A549 (cell line): ENCODE data around the gene LSS. TPM values are rescaled to one million over a fixed set of nuclear protein-coding genes. Genes with fewer than 3 reads are reported as not detected.

Experiments used
- ATAC-seq, 2 experiments: fragments of 200-7000 bp in 1 of 2; fragments of >200 bp in 1 of 2; cut with Nextera tagmentation in 1 of 2; cut with Tn5 transposase in 1 of 2; 3 replicates each; pipeline versions ENCODE4 v1.8.0 to v1.9.1; 2018 to 2020; ENCODE audit warnings: mild to moderate bottlenecking in 1 of 2, moderate library complexity in 1 of 2
- CTCF ChIA-PET: fragments of 300-600 bp; sonication (Branson Sonifier 250); formaldehyde crosslinking; extraction: SDS; loops from one replicate; lab custom pipeline; 2021; ENCODE audit warnings: antibody characterized with exemption, inconsistent platforms; lab: Yijun Ruan, JAX
- POLR2A ChIA-PET: fragments of 350-600 bp; formaldehyde crosslinking; extraction: SDS; loops from one replicate; lab custom pipeline; 2021; ENCODE audit warnings: antibody characterized with exemption, inconsistent platforms; lab: Yijun Ruan, JAX
- DNase-seq, 2 experiments: peaks; one replicate each; pipeline versions ENCODE4 v3.0.0 to v3.0.0-alpha.2; 2011 to 2016; ENCODE audit warnings: low read depth in 1 of 2, low spot score in 1 of 2
- FAIRE-seq: peaks from 2 replicates; lab custom pipeline; 2011; peaks lifted over from hg19 to GRCh38; lab: Jason Lieb, UNC
- H3K27ac ChIP-seq, 2 experiments: fragments of >200 bp; sonication (Bioruptor Twin); formaldehyde crosslinking; 3 replicates each; pipeline ENCODE4 v1.5.1; 2016 to 2017
- H3K4me1 ChIP-seq: fragments of >200 bp; sonication (Bioruptor Twin); formaldehyde crosslinking; 3 replicates; pipeline ENCODE4 v1.6.1; 2016
- H3K4me2 ChIP-seq: fragments of >200 bp; sonication (Bioruptor Twin); formaldehyde crosslinking; 3 replicates; pipeline ENCODE4 v1.6.1; 2016
- H3K4me3 ChIP-seq: fragments of >200 bp; sonication (Bioruptor Twin); formaldehyde crosslinking; 3 replicates; pipeline ENCODE4 v1.5.1; 2016
- H3K9me3 ChIP-seq: fragments of >200 bp; sonication (Bioruptor Twin); formaldehyde crosslinking; 3 replicates; pipeline ENCODE4 v1.6.1; 2016
- CBX2 ChIP-seq: fragments of 200-600 bp; sonication (generic); IDR thresholded peaks from 2 replicates; pipeline ENCODE4 v1.6.1; 2016; ENCODE audit warnings: low read depth, mild to moderate bottlenecking, borderline replicate concordance
- E2F6 ChIP-seq: IDR thresholded peaks from 2 replicates; pipeline ENCODE4 v1.6.1; 2012; ENCODE audit warnings: low read depth, borderline replicate concordance
- ESRRA ChIP-seq: fragments of 150-350 bp; IDR thresholded peaks from 2 replicates; pipeline ENCODE4 v1.6.1; 2014; ENCODE audit warnings: mild to moderate bottlenecking, low read length, borderline replicate concordance
- FOSB ChIP-seq: fragments of 250-450 bp; sonication (Bioruptor Pico); IDR thresholded peaks from 2 replicates; pipeline ENCODE4 v1.5.0; 2020; ENCODE audit warnings: mild to moderate bottlenecking, moderate library complexity
- FOSL2 ChIP-seq, 2 experiments: fragments of 450-650 bp in 1 of 2; fragments of >200 bp in 1 of 2; sonication (Bioruptor Twin) in 1 of 2; formaldehyde crosslinking; IDR thresholded peaks; 2 replicates each; pipeline versions ENCODE4 v1.5.0 to v1.6.1; 2016 to 2020; ENCODE audit warnings: mild to moderate bottlenecking in 1 of 2, moderate library complexity in 1 of 2
- HOXA7 ChIP-seq: fragments of 250-450 bp; sonication (Bioruptor Pico); IDR thresholded peaks from 2 replicates; pipeline ENCODE4 v1.5.0; 2020; ENCODE audit warnings: mild to moderate bottlenecking, moderate library complexity
- JUNB ChIP-seq: fragments of >200 bp; sonication (Bioruptor Twin); formaldehyde crosslinking; IDR thresholded peaks from 2 replicates; pipeline ENCODE4 v1.6.1; 2016
- KDM5A ChIP-seq: fragments of 200-600 bp; sonication (generic); IDR thresholded peaks from 2 replicates; pipeline ENCODE4 v1.6.1; 2016; ENCODE audit warnings: antibody characterized with exemption, mild to moderate bottlenecking
- NPAS2 ChIP-seq: fragments of 250-450 bp; sonication (Bioruptor Pico); IDR thresholded peaks from 2 replicates; pipeline ENCODE4 v1.8.0; 2022; ENCODE audit warnings: mild to moderate bottlenecking, moderate library complexity, borderline replicate concordance
- NR3C1 ChIP-seq: fragments of >200 bp; sonication (Bioruptor Twin); formaldehyde crosslinking; IDR thresholded peaks from 3 replicates; pipeline ENCODE4 v1.6.1; 2017
- PHF8 ChIP-seq: fragments of 200-600 bp; sonication (generic); IDR thresholded peaks from 2 replicates; pipeline ENCODE4 v1.6.1; 2016; ENCODE audit warnings: low read depth, mild to moderate bottlenecking, antibody characterized with exemption, moderate library complexity, borderline replicate concordance
- RARB ChIP-seq: fragments of 250-450 bp; sonication (Bioruptor Pico); IDR thresholded peaks from 2 replicates; pipeline ENCODE4 v1.8.0; 2021; ENCODE audit warnings: mild to moderate bottlenecking, moderate library complexity
- SMC3 ChIP-seq: fragments of >200 bp; sonication (Bioruptor Twin); formaldehyde crosslinking; IDR thresholded peaks from 3 replicates; pipeline ENCODE4 v1.6.1; 2018; ENCODE audit warnings: inconsistent platforms
- SREBF2 ChIP-seq: fragments of 450-650 bp; IDR thresholded peaks from 2 replicates; pipeline ENCODE4 v1.6.1; 2014; ENCODE audit warnings: mild to moderate bottlenecking, moderate library complexity
- ZC3H11A ChIP-seq: fragments of 450-650 bp; IDR thresholded peaks from 2 replicates; pipeline ENCODE4 v1.6.1; 2014; ENCODE audit warnings: antibody characterized with exemption, mild to moderate bottlenecking
- ZSCAN20 ChIP-seq: fragments of 250-450 bp; sonication (Bioruptor Pico); IDR thresholded peaks from 2 replicates; pipeline ENCODE4 v1.8.0; 2022; ENCODE audit warnings: mild to moderate bottlenecking, moderate library complexity
- WGBS: methylation state at CpG from one replicate; pipeline ENCODE4 v1.1.6; 2017; ENCODE audit errors: missing lambda C conversion rate; 5-methylcytosine and 5-hydroxymethylcytosine counted together
- polyA plus RNA-seq, 4 experiments: library from polyadenylated mRNA; depleted of rRNA in 3 of 4; stranded (reverse); fragments of >200 nt; fragmentation: RNase III in 1 of 4; extraction: RNeasy Plus Mini Kit Qiagen cat#74134 plus additional on column Dnase treatment in 1 of 4; gene quantifications; 2 replicates in 3 of 4; 3 replicates in 1 of 4; pipeline ENCODE4 v1.2.3, GENCODE V29; 2011 to 2017
- TF ChIP-seq, protein P1 (sequence below): fragments of 250-450 bp; sonication (Bioruptor Pico); IDR thresholded peaks from 2 replicates; pipeline ENCODE4 v1.5.0; 2021; ENCODE audit warnings: mild to moderate bottlenecking, moderate library complexity, borderline replicate concordance
- TF ChIP-seq, protein P2 (sequence below): fragments of 200-600 bp; sonication (generic); IDR thresholded peaks from 2 replicates; pipeline ENCODE4 v1.6.1; 2016; ENCODE audit warnings: antibody characterized with exemption, mild to moderate bottlenecking, moderate library complexity
- TF ChIP-seq, protein P3 (sequence below): fragments of >200 bp; sonication (Bioruptor Twin); formaldehyde crosslinking; IDR thresholded peaks from 3 replicates; pipeline ENCODE4 v1.5.1; 2016

LSS gene
- polyA plus RNA-seq, 2 of the 4 experiments (the other 2 are of a cell fraction) = 9.5 to 22.0 TPM

GRCh38 chr21:46187261-46187660, 41.3 kb downstream of the LSS start:
- no peak overlapping the region for H3K4me2 ChIP-seq
- ATAC-seq (no peak), DNase-seq (no peak), FAIRE-seq (no peak)
- H3K4me1 ChIP-seq = peaks cover 11% of the 10 kb centered on the region
- 89% methylated on average over 8 of the region's 8 CpGs for WGBS
- no peak for TF ChIP-seq SREBF2
- no peak for TF ChIP-seq FOSL2 (IDR thresholded peaks at IDR 0.05)
- no peak for TF ChIP-seq FOSL2 (CRISPR knock-in tag; IDR thresholded peaks at IDR 0.05)
- no peak for TF ChIP-seq KDM5A
- TF ChIP-seq SMC3 = no peak
- TF ChIP-seq ZC3H11A = no peak
- TF ChIP-seq, protein P1, sequence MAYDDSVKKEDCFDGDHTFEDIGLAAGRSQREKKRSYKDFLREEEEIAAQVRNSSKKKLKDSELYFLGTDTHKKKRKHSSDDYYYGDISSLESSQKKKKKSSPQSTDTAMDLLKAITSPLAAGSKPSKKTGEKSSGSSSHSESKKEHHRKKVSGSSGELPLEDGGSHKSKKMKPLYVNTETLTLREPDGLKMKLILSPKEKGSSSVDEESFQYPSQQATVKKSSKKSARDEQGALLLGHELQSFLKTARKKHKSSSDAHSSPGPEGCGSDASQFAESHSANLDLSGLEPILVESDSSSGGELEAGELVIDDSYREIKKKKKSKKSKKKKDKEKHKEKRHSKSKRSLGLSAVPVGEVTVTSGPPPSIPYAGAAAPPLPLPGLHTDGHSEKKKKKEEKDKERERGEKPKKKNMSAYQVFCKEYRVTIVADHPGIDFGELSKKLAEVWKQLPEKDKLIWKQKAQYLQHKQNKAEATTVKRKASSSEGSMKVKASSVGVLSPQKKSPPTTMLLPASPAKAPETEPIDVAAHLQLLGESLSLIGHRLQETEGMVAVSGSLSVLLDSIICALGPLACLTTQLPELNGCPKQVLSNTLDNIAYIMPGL = no peak
- TF ChIP-seq FOSB (CRISPR knock-in tag) = no peak
- TF ChIP-seq NR3C1 = no peak
- POLR2A ChIA-PET = no interaction called here
- no peaks in the 10 kb centered on the region for H3K9me3 ChIP-seq
- no peak overlapping the region for H3K4me3 ChIP-seq
- CTCF ChIA-PET = no interaction called here
- H3K27ac ChIP-seq = no peak overlapping the region; a peak in 1 of 6 replicates

DNA sequence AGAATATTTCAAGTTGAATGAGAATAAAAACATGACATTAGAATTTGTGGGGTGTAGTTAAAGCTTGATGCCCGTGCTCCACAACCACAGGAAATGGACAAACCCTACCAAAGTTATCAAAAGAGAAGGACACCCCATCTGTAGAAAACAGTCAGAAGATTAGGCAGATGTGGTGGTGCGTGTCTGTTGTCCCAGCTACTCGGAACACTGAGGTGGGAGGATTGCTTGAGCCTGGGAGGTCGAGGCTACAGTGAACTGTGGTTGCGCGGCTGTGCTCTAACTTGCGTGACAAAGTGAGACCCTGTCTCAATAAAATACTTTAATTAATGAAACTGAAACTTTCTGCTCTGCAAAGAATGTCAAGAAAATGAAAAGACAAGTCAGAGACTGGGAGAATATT, 42.9 kb downstream of the LSS start:
- TF ChIP-seq CBX2 (no peak), SREBF2 (no peak), HOXA7 (CRISPR knock-in tag) (no peak), E2F6 (no peak), JUNB (no peak), RARB (CRISPR knock-in tag) (no peak)
- TF ChIP-seq, protein P2, sequence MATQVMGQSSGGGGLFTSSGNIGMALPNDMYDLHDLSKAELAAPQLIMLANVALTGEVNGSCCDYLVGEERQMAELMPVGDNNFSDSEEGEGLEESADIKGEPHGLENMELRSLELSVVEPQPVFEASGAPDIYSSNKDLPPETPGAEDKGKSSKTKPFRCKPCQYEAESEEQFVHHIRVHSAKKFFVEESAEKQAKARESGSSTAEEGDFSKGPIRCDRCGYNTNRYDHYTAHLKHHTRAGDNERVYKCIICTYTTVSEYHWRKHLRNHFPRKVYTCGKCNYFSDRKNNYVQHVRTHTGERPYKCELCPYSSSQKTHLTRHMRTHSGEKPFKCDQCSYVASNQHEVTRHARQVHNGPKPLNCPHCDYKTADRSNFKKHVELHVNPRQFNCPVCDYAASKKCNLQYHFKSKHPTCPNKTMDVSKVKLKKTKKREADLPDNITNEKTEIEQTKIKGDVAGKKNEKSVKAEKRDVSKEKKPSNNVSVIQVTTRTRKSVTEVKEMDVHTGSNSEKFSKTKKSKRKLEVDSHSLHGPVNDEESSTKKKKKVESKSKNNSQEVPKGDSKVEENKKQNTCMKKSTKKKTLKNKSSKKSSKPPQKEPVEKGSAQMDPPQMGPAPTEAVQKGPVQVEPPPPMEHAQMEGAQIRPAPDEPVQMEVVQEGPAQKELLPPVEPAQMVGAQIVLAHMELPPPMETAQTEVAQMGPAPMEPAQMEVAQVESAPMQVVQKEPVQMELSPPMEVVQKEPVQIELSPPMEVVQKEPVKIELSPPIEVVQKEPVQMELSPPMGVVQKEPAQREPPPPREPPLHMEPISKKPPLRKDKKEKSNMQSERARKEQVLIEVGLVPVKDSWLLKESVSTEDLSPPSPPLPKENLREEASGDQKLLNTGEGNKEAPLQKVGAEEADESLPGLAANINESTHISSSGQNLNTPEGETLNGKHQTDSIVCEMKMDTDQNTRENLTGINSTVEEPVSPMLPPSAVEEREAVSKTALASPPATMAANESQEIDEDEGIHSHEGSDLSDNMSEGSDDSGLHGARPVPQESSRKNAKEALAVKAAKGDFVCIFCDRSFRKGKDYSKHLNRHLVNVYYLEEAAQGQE = no peak
- WGBS = 76% methylated on average over 7 of the region's 7 CpGs

GRCh38 chr21:46184625-46185555, 43.7 kb downstream of the LSS start:
- Histone ChIP-seq H3K27ac (no peak overlapping the region), H3K4me1 (peaks cover 11% of the 10 kb centered on the region), H3K4me3 (no peak overlapping the region), H3K9me3 (no peaks in the 10 kb centered on the region), H3K4me2 (no peak overlapping the region)
- no peak for ATAC-seq
- ChIA-PET CTCF (no interaction called here), POLR2A (no interaction called here)
- no peak for DNase-seq
- WGBS = 72% methylated on average over 23 of the region's 30 CpGs
- FAIRE-seq = no peak
- TF ChIP-seq PHF8 (no peak), NPAS2 (no peak), SREBF2 (no peak), ZSCAN20 (no peak), ESRRA (no peak)
- TF ChIP-seq, protein P3, sequence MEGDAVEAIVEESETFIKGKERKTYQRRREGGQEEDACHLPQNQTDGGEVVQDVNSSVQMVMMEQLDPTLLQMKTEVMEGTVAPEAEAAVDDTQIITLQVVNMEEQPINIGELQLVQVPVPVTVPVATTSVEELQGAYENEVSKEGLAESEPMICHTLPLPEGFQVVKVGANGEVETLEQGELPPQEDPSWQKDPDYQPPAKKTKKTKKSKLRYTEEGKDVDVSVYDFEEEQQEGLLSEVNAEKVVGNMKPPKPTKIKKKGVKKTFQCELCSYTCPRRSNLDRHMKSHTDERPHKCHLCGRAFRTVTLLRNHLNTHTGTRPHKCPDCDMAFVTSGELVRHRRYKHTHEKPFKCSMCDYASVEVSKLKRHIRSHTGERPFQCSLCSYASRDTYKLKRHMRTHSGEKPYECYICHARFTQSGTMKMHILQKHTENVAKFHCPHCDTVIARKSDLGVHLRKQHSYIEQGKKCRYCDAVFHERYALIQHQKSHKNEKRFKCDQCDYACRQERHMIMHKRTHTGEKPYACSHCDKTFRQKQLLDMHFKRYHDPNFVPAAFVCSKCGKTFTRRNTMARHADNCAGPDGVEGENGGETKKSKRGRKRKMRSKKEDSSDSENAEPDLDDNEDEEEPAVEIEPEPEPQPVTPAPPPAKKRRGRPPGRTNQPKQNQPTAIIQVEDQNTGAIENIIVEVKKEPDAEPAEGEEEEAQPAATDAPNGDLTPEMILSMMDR = no peak
- TF ChIP-seq, protein P2 = no peak

More for the DNA sequence above, 42.9 kb downstream of the LSS start:
- FAIRE-seq (no peak), DNase-seq (no peak), ATAC-seq (no peak)
- no peak overlapping the region for H3K4me3 ChIP-seq
- H3K9me3 ChIP-seq = no peaks in the 10 kb centered on the region
- H3K27ac ChIP-seq = no peak overlapping the region
- CTCF ChIA-PET = no interaction called here
- POLR2A ChIA-PET = no interaction called here
- H3K4me2 ChIP-seq = no peak overlapping the region
- peaks cover 11% of the 10 kb centered on the region for H3K4me1 ChIP-seq
